Measurements from ENCODE around the gene BIN1.

The BIN1 gene

DNA sequence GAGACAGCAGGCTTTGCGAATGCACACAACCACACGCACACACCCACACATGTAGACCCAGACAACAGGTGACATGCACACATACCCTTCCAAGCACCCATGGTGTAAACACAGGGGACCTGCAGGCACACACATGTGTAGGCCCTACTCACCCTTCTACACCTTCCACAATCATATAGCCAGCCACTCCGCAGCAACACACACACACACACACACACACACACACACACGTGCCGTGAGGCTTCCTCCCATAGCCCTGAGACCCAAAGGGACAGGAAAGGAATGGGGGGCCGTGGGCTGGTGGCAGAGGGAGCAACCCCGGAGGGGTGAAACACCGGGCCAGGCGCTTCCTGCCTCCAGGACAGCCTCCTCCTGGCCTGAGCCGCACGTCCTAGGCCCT is 37.4 kb downstream of the BIN1 start:
- TF ChIP-seq, protein P1, sequence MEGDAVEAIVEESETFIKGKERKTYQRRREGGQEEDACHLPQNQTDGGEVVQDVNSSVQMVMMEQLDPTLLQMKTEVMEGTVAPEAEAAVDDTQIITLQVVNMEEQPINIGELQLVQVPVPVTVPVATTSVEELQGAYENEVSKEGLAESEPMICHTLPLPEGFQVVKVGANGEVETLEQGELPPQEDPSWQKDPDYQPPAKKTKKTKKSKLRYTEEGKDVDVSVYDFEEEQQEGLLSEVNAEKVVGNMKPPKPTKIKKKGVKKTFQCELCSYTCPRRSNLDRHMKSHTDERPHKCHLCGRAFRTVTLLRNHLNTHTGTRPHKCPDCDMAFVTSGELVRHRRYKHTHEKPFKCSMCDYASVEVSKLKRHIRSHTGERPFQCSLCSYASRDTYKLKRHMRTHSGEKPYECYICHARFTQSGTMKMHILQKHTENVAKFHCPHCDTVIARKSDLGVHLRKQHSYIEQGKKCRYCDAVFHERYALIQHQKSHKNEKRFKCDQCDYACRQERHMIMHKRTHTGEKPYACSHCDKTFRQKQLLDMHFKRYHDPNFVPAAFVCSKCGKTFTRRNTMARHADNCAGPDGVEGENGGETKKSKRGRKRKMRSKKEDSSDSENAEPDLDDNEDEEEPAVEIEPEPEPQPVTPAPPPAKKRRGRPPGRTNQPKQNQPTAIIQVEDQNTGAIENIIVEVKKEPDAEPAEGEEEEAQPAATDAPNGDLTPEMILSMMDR (IDR thresholded peaks at IDR 0.05; ENCODE audit: extremely low read depth, insufficient read depth, missing control alignments): no peak
- in situ Hi-C loops (cut with MboI; ENCODE audit: low pct_unique_long_range_greater_than_20kb, low sequenced_read_pairs, unreplicated experiment): no loop called here

GRCh38 chr2:127069003-127069402 is 38.0 kb downstream of the BIN1 start:
- in situ Hi-C loops (cut with MboI; ENCODE audit: low pct_unique_long_range_greater_than_20kb, low sequenced_read_pairs, unreplicated experiment): no loop called here
- TF ChIP-seq, protein P1 (IDR thresholded peaks at IDR 0.05; ENCODE audit: extremely low read depth, insufficient read depth, missing control alignments): no peak
- no peak for DNase-seq (ENCODE audit: low spot score)

More for the DNA sequence above, 37.4 kb downstream of the BIN1 start:
- DNase-seq (ENCODE audit: low spot score): no peak

- no peak for DNase-seq (ENCODE audit: low spot score)
- TF ChIP-seq, protein P1 (IDR thresholded peaks at IDR 0.05; ENCODE audit: extremely low read depth, insufficient read depth, missing control alignments): no peak
- in situ Hi-C loops (cut with MboI; ENCODE audit: low pct_unique_long_range_greater_than_20kb, low sequenced_read_pairs, unreplicated experiment): no loop called here
Observed at GRCh38 chr2:127068351-127068741, 38.6 kb downstream of the BIN1 start.

GRCh38 chr2:127067620-127068350 is 39.2 kb downstream of the BIN1 start:
- TF ChIP-seq, protein P1 (IDR thresholded peaks at IDR 0.05; ENCODE audit: extremely low read depth, insufficient read depth, missing control alignments): peak; percentile 88
- in situ Hi-C loops (cut with MboI; ENCODE audit: low pct_unique_long_range_greater_than_20kb, low sequenced_read_pairs, unreplicated experiment): no loop called here
- peak; percentile 82 for DNase-seq (ENCODE audit: low spot score)

GRCh38 chr2:127066942-127067341 is 40.0 kb downstream of the BIN1 start:
- TF ChIP-seq, protein P1 (IDR thresholded peaks at IDR 0.05; ENCODE audit: extremely low read depth, insufficient read depth, missing control alignments): no peak
- in situ Hi-C loops (cut with MboI; ENCODE audit: low pct_unique_long_range_greater_than_20kb, low sequenced_read_pairs, unreplicated experiment): no loop called here
- DNase-seq (ENCODE audit: low spot score): no peak

- no peak for DNase-seq (ENCODE audit: low spot score)
- TF ChIP-seq, protein P1 (IDR thresholded peaks at IDR 0.05; ENCODE audit: extremely low read depth, insufficient read depth, missing control alignments): no peak
- in situ Hi-C loops (cut with MboI; ENCODE audit: low pct_unique_long_range_greater_than_20kb, low sequenced_read_pairs, unreplicated experiment): no loop called here
Observed at GRCh38 chr2:127065940-127066318, 41.0 kb downstream of the BIN1 start.
